B cell (primary cell): ENCODE data around the gene GYS1. TPM values are rescaled to one million over a fixed set of nuclear protein-coding genes. Genes with fewer than 3 reads are reported as not detected.

Experiments used
- ATAC-seq: fragments of 200-7000 bp; cut with Tn5 transposase; one replicate; pipeline ENCODE4 v1.10.0; 2021; ENCODE audit warnings: low read depth, mild to moderate bottlenecking, moderate number of reproducible peaks, moderate library complexity
- CTCF ChIA-PET: fragments of 350-600 bp; sonication (Branson Sonifier 250); formaldehyde crosslinking; loops from one replicate; lab custom pipeline; 2021; ENCODE audit warnings: antibody characterized with exemption, inconsistent platforms; lab: Charles Lee
- POLR2A ChIA-PET: fragments of 350-600 bp; sonication (Branson Sonifier 250); formaldehyde crosslinking; loops from one replicate; lab custom pipeline; 2021; ENCODE audit warnings: antibody characterized with exemption; lab: Charles Lee
- DNase-seq: peaks from one replicate; pipeline ENCODE4 v3.0.0; 2013
- H2AFZ ChIP-seq: 2 replicates; pipeline ENCODE4 v1.6.1; 2012; ENCODE audit warnings: mild to moderate bottlenecking, low read depth, low read length; ENCODE audit not compliant: insufficient read depth, poor library complexity, severe bottlenecking
- H3K27ac ChIP-seq, 2 donors: 1 replicate in 1 of 2; 2 replicates in 1 of 2; pipeline ENCODE4 v1.5.1; 2012 to 2013; ENCODE audit warnings: low read length in 2 of 2, mild to moderate bottlenecking in 2 of 2, moderate library complexity in 1 of 2
- H3K27me3 ChIP-seq, 4 experiments: fragments of 200-600 bp in 1 of 4; sonication (generic) in 1 of 4; replicated peaks in 1 of 4; 1 replicate in 2 of 4; 2 replicates in 2 of 4; pipeline versions ENCODE4 v1.6.1 to v1.7.0; 2013 to 2016; ENCODE audit warnings: low read length in 3 of 4, mild to moderate bottlenecking in 2 of 4, mixed read lengths in 1 of 4, moderate library complexity in 1 of 4; ENCODE audit not compliant: insufficient read depth in 4 of 4, control insufficient read depth in 3 of 4; ENCODE audit errors: control extremely low read depth in 1 of 4
- H3K36me3 ChIP-seq, 2 experiments: replicated peaks in 1 of 2; 1 replicate in 1 of 2; 2 replicates in 1 of 2; pipeline versions ENCODE4 v1.6.1 to v1.7.1; 2013; ENCODE audit warnings: low read length in 1 of 2; ENCODE audit not compliant: insufficient read depth in 2 of 2, control insufficient read depth in 1 of 2; ENCODE audit errors: control extremely low read depth in 1 of 2, extremely low read depth in 1 of 2
- H3K4me1 ChIP-seq, 2 donors: fragments of 200-600 bp in 1 of 2; sonication (generic) in 1 of 2; 1 replicate in 1 of 2; 2 replicates in 1 of 2; pipeline versions ENCODE4 v1.5.1 to v1.6.1; 2013 to 2017; ENCODE audit warnings: low read length in 2 of 2; ENCODE audit not compliant: control insufficient read depth in 2 of 2, insufficient read depth in 2 of 2
- H3K4me2 ChIP-seq: replicated peaks from 2 replicates; pipeline ENCODE3; 2012; ENCODE audit warnings: mild to moderate bottlenecking, low read depth, low read length; ENCODE audit not compliant: poor library complexity, severe bottlenecking
- H3K4me3 ChIP-seq, 5 experiments: fragments of 200-600 bp in 1 of 5; sonication (generic) in 1 of 5; 1 replicate in 3 of 5; 2 replicates in 2 of 5; pipeline versions ENCODE4 v1.5.1 to v1.7.0; 2011 to 2016; ENCODE audit warnings: low read length in 4 of 5, mild to moderate bottlenecking in 4 of 5, low read depth in 2 of 5, control low read depth in 1 of 5, moderate library complexity in 1 of 5; ENCODE audit not compliant: insufficient read depth in 1 of 5; ENCODE audit errors: control extremely low read depth in 1 of 5, extremely low read depth in 1 of 5
- H3K79me2 ChIP-seq: fragments of 200-600 bp; sonication (generic); one replicate; pipeline ENCODE4 v1.6.0; 2016; ENCODE audit warnings: low read length; ENCODE audit not compliant: control insufficient read depth, insufficient read depth
- H3K9ac ChIP-seq: fragments of 200-600 bp; sonication (generic); 2 replicates; pipeline ENCODE4 v1.6.1; 2017; ENCODE audit warnings: mild to moderate bottlenecking, low read length, moderate library complexity
- H3K9me3 ChIP-seq, 3 donors: one replicate each; pipeline versions ENCODE4 v1.6.1 to v1.7.1; 2013; ENCODE audit warnings: low read length in 2 of 3; ENCODE audit not compliant: control insufficient read depth in 2 of 3, insufficient read depth in 1 of 3; ENCODE audit errors: control extremely low read depth in 1 of 3
- H4K20me1 ChIP-seq: 2 replicates; pipeline ENCODE4 v1.6.0; 2012; ENCODE audit warnings: mild to moderate bottlenecking, low read length; ENCODE audit not compliant: insufficient read depth, control insufficient read depth, poor library complexity, severe bottlenecking
- H3K27ac Mint-ChIP-seq: one replicate; pipeline ENCODE4 v1.8.0; 2021; ENCODE audit warnings: mixed read lengths
- H3K27me3 Mint-ChIP-seq: one replicate; pipeline ENCODE4 v1.8.0; 2021; ENCODE audit warnings: mixed read lengths
- H3K4me1 Mint-ChIP-seq: one replicate; pipeline ENCODE4 v1.8.0; 2021; ENCODE audit warnings: mixed read lengths
- H3K4me3 Mint-ChIP-seq: one replicate; pipeline ENCODE4 v1.8.0; 2021; ENCODE audit warnings: mixed read lengths
- H3K9me3 Mint-ChIP-seq: one replicate; pipeline ENCODE4 v1.8.0; 2022; ENCODE audit warnings: mixed read lengths; ENCODE audit not compliant: insufficient read depth
- CTCF ChIP-seq: fragments of 200-600 bp; IDR thresholded peaks from one replicate; pipeline ENCODE4 v1.8.0; 2022; ENCODE audit warnings: antibody characterized with exemption, mild to moderate bottlenecking
- EZH2 ChIP-seq: IDR thresholded peaks from 2 replicates; pipeline ENCODE4 v1.6.1; 2012; ENCODE audit warnings: borderline replicate concordance, low read depth, mild to moderate bottlenecking, moderate library complexity, low read length; ENCODE audit not compliant: insufficient read depth, poor library complexity, severe bottlenecking
- WGBS: methylation state at CpG from one replicate; pipeline ENCODE4 v1.1.5; 2013; ENCODE audit warnings: missing lambda C conversion rate; ENCODE audit not compliant: insufficient coverage; 5-methylcytosine and 5-hydroxymethylcytosine counted together
- intact Hi-C: fragments of 100-400 bp; cut with micrococcal nuclease; formaldehyde crosslinking; loops from one replicate; pipeline ENCODE4 v1.10.0; 2022
- polyA plus RNA-seq: library from polyadenylated mRNA; depleted of rRNA; stranded (reverse); fragments of >200 nt; gene quantifications from 2 replicates; pipeline ENCODE4 v1.2.3, GENCODE V29; 2012
- total RNA-seq, 2 donors: library from RNA; stranded (reverse); fragments of 120-200 nt in 1 of 2; gene quantifications; 1 replicate in 1 of 2; 2 replicates in 1 of 2; pipeline versions ENCODE4 v1.2.3 to v1.2.4, GENCODE V29; 2013 to 2022

The GYS1 gene
- total and polyA plus RNA-seq, 2 donors (not counting 1 experiment from before 2014, with no cell fraction given), result 28.9 to 62.7 TPM

GRCh38 chr19:48925240-48925843 is 67.8 kb downstream of the GYS1 start:
- no peak overlapping the region for H3K4me2 ChIP-seq
- peaks cover 0 to 21% of the 10 kb centered on the region in 2 experiments for H3K36me3 ChIP-seq
- H3K9ac ChIP-seq, result no peak overlapping the region
- Mint-ChIP-seq H3K27ac (no peak overlapping the region), H3K4me1 (no peaks in the 10 kb centered on the region), H3K9me3 (no peaks in the 10 kb centered on the region), H3K27me3 (no peaks in the 10 kb centered on the region), H3K4me3 (no peak overlapping the region)
- ATAC-seq (no peak), DNase-seq (no peak)
- no peaks in the 10 kb centered on the region for H3K9me3 ChIP-seq
- H3K27me3 ChIP-seq, result no peaks in the 10 kb centered on the region
- H3K79me2 ChIP-seq, result no peaks in the 10 kb centered on the region
- CTCF ChIA-PET, result no interaction called here
- H3K27ac ChIP-seq, result no peak overlapping the region
- H4K20me1 ChIP-seq, result no peaks in the 10 kb centered on the region
- 95% methylated on average over 10 of the region's 11 CpGs for WGBS
- H2AFZ ChIP-seq, result no peak overlapping the region
- no peaks in the 10 kb centered on the region for H3K4me1 ChIP-seq
- TF ChIP-seq EZH2, result no peak
- TF ChIP-seq CTCF, result no peak
- H3K4me3 ChIP-seq, result no peak overlapping the region
- intact Hi-C loops, result no loop called here
- POLR2A ChIA-PET, result no interaction called here
